ENCODE measurements around the gene SPON1. TPM values are rescaled to one million over a fixed set of nuclear protein-coding genes. Genes with fewer than 3 reads are reported as not detected.

The SPON1 gene
- total and polyA plus RNA-seq, 12 donors, result 2.7 to 116 (median 34.4) TPM

GRCh38 chr11:14127679-14128078, 165.2 kb downstream of the SPON1 start:
- no peak overlapping the region for H3K27ac ChIP-seq
- H3K9me3 ChIP-seq (replicated peaks in 1 of 3), result no peaks in the 10 kb centered on the region
- H3K36me3 ChIP-seq (replicated peaks in 1 of 2), result no peaks in the 10 kb centered on the region
- intact Hi-C loops (cut with DNase I), result no loop called here
- WGBS, 4 donors, result 80 to 86% (median 81%) methylated on average over 4 of the region's 4 CpGs
- no peaks in the 10 kb centered on the region for H3K27me3 ChIP-seq
- no peak for DNase-seq
- no peak overlapping the region for H3K4me3 ChIP-seq
- no peaks in the 10 kb centered on the region for H3K4me1 ChIP-seq (replicated peaks in 1 of 2)
- TF ChIP-seq POLR2A (IDR thresholded peaks at IDR 0.05), result no peak
- TF ChIP-seq, protein P1, sequence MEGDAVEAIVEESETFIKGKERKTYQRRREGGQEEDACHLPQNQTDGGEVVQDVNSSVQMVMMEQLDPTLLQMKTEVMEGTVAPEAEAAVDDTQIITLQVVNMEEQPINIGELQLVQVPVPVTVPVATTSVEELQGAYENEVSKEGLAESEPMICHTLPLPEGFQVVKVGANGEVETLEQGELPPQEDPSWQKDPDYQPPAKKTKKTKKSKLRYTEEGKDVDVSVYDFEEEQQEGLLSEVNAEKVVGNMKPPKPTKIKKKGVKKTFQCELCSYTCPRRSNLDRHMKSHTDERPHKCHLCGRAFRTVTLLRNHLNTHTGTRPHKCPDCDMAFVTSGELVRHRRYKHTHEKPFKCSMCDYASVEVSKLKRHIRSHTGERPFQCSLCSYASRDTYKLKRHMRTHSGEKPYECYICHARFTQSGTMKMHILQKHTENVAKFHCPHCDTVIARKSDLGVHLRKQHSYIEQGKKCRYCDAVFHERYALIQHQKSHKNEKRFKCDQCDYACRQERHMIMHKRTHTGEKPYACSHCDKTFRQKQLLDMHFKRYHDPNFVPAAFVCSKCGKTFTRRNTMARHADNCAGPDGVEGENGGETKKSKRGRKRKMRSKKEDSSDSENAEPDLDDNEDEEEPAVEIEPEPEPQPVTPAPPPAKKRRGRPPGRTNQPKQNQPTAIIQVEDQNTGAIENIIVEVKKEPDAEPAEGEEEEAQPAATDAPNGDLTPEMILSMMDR (IDR thresholded peaks at IDR 0.05), result no peak

GRCh38 chr11:14132312-14132711, 169.8 kb downstream of the SPON1 start:
- no peaks in the 10 kb centered on the region for H3K4me1 ChIP-seq (replicated peaks in 1 of 2)
- 69 to 86% (median 77%) methylated on average over 4 of the region's 4 CpGs for WGBS, 4 donors
- no peak overlapping the region for H3K27ac ChIP-seq
- H3K36me3 ChIP-seq (replicated peaks in 1 of 2), result no peaks in the 10 kb centered on the region
- intact Hi-C loops (cut with DNase I), result no loop called here
- H3K27me3 ChIP-seq, result no peaks in the 10 kb centered on the region
- no peak for DNase-seq
- H3K4me3 ChIP-seq, result no peak overlapping the region
- no peaks in the 10 kb centered on the region for H3K9me3 ChIP-seq (replicated peaks in 1 of 3)
- TF ChIP-seq, protein P1 (IDR thresholded peaks at IDR 0.05), result no peak
- TF ChIP-seq POLR2A (IDR thresholded peaks at IDR 0.05), result no peak

DNA sequence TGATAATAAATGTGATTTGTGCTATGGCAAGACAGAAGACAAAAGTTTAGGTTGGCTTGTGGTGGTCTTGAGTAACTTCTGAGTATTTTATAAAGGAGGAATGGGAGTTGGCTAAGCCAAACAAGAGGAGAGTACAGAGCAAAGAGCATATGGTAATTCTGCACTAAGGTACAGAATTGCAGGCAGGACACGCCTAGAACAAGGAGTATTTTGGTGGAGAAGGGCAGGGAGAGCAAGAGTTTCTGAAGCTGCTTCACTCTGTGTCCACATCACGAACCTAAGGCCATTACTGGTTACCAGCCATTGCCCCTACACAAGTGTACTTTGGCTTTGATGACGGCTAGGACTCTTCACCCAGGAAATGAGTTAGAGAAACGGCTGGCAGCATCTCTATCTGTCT, 170.9 kb downstream of the SPON1 start:
- no peaks in the 10 kb centered on the region for H3K4me1 ChIP-seq (replicated peaks in 1 of 2)
- H3K36me3 ChIP-seq (replicated peaks in 1 of 2), result no peaks in the 10 kb centered on the region
- no peak for TF ChIP-seq POLR2A (IDR thresholded peaks at IDR 0.05)
- TF ChIP-seq, protein P1 (IDR thresholded peaks at IDR 0.05), result no peak
- H3K4me3 ChIP-seq, result no peak overlapping the region
- intact Hi-C loops (cut with DNase I), result no loop called here
- no peak overlapping the region for H3K27ac ChIP-seq
- H3K27me3 ChIP-seq, result no peaks in the 10 kb centered on the region
- 77 to 93% (median 90%) methylated on average over 4 of the region's 4 CpGs for WGBS, 4 donors
- H3K9me3 ChIP-seq (replicated peaks in 1 of 3), result no peaks in the 10 kb centered on the region
- no peak for DNase-seq

- TF ChIP-seq POLR2A (IDR thresholded peaks at IDR 0.05), result no peak
- TF ChIP-seq, protein P1 (IDR thresholded peaks at IDR 0.05), result no peak
- DNase-seq, result no peak
- H3K36me3 ChIP-seq (replicated peaks in 1 of 2), result no peaks in the 10 kb centered on the region
- no peaks in the 10 kb centered on the region for H3K4me1 ChIP-seq (replicated peaks in 1 of 2)
- no peaks in the 10 kb centered on the region for H3K9me3 ChIP-seq (replicated peaks in 1 of 3)
- intact Hi-C loops (cut with DNase I), result no loop called here
- no peaks in the 10 kb centered on the region for H3K27me3 ChIP-seq
- H3K27ac ChIP-seq, result no peak overlapping the region
- no peak overlapping the region for H3K4me3 ChIP-seq
- 54 to 73% (median 64%) methylated on average over 1 of the region's 1 CpG for WGBS, 4 donors
These were observed 174.0 kb downstream of the SPON1 start for GRCh38 chr11:14136561-14136960.
